GM19467 (cell line): ENCODE results near the gene EEFSEC.

Source experiments
- ATAC-seq: cut with Tn5 transposase; IDR thresholded peaks from one replicate; pipeline ENCODE4 v1.9.1; 2021; ENCODE audit warnings: mild to moderate bottlenecking, moderate library complexity; ENCODE audit not compliant: unreplicated experiment

The EEFSEC gene

DNA sequence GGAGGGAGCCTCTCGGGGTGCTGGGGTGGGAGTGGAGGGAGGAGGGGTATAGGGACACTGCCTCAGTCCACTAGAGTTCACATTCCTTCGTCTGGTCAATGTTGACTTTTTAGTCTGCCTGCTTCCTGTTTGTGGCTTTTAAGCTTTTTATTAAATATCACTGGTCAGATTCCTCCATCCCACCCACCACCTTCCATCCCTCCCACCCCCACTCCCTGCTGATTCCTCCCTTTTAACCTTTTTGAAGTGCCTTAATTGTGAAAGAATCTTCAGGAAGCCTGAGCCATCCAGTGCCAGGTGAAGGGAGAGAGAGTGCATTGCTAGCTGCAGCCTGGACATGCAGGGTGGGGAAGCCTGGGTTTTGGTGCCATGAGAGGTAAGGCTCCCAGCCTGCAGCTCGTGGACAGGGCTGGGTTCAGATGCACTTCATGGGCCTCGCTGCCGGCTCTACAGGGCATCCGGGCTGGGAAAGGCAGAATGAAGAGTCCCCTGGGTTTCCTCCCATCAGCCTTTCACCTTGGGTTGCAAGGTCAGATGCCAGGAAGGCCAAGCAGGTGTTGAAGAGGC is 207.5 kb downstream of the EEFSEC start:
- ATAC-seq = no peak

- no peak for ATAC-seq
Observed at GRCh38 chr3:128362026-128362965, 209.0 kb downstream of the EEFSEC start.

DNA sequence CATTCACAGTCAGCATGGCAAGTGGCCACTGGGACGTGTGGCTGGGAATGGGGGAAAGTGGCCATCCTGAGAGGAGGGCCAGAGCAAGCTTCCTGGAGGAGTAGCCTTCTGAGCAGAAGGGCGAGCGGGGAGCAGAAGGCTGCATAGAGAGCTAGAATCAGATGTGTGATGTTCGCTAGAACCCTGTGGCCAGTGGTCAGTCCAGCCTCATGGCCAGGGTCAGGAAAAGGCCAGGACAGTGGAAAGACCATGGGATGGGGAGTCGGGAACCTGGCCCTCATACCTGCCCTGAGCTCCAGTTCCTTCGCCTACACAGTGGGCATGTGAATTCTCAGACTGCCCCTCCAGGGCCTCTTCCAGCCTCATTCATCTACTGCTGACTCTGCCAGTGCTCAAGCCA is 211.0 kb downstream of the EEFSEC start:
- ATAC-seq = no peak

DNA sequence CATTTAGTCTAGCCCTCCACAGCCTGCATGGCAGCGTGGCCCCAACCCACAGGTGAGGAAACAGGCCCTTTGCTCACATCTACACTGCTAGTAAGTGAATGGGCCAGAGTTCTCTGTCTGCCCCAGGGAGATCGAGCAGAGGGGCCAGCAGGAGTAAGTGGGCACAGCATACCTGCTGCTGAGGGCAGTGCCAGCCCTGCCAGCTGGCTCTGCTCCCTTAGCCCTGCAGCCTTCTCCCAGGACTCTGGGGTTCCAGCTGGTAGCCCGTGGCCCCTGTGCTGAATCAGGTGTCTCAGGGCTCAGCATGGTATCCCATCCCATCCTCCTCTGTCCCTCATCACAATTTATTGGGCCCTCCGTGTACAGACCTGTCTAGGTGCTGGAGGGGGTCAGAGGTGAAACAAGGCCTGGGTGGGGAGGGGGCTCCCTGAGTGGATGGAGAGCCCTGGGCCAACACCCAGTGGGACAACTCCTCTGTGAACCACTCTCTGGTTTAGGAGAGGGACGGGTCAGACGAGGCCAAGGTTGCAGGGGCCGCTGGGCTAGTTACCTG is 211.6 kb downstream of the EEFSEC start:
- no peak for ATAC-seq

DNA sequence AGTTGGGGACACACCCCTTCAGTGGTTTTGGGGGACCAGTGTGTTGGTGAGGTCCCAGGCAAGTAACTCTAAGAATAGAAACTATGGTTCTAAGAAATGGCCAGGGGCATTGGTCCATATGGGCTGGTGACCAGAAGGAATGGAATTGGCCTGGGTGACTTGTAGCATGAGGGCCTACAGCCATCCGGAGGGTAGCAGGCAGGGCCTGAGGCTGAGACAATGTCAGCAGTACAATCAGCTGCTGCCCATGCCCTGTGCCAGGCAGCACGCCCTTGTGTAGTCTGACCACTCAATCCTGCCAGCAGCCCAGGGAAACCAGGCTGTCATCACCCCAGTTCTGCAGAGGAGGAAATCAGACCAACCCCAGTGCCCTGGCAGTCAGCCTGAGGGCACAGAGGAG is 212.9 kb downstream of the EEFSEC start:
- no peak for ATAC-seq

DNA sequence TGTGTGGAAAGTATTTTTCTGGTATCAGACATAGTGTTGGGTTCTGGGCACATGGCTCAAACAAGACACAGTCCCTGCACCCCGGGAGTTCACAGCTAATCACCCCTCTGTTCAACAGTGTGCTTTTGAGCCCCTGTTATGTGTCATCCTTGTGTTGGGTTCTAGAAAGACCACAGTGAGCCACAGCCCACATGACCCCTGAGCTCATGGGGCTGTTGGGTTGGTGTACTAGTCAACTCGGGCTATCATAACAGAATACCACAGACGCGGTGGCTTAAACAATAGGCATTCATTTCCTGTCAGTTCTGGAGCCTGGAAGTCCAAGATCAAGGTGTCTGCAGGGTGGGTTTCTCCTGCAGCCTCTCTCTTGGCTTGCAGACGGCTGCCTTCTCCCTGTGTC is 213.4 kb downstream of the EEFSEC start:
- no peak for ATAC-seq

DNA sequence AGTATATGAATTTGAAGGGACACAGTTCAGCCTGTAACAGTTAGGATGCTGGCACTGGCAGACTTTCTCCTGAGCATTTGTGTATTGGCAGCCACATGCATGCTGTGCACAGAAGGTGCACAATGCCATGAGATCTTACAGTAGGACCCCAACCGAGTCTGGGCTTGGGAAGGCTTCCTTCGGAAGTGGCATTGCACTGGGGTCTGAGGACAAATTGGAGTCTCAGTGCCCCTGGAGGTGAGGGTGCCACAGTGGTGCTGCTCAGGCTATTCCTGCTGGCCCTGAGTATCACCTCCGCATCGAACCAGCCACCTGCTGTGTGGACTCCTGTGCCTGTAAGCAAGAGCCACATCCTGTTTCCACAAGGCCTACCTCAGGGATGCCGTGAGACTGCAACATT is 213.9 kb downstream of the EEFSEC start:
- no peak for ATAC-seq

GRCh38 chr3:128367761-128368160 is 214.5 kb downstream of the EEFSEC start:
- no peak for ATAC-seq

DNA sequence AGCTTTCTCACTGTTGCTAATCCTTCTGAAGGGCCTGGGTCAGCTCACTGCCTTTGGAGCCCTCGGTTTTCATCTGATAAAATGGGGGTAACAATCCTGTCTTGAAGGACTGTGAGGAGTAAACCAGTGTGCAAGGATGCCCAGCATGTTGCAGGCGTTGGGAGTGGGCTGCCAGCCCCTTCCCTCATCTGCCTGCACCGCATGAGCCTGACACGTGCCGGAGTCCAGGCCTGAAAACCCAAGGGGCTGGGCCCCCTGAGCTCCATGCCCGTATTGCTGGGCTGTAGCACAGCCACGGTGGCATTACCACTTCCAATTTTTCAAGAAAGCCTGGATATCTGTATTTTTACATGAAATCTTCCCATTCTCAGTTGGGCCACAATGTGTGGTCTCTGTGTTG is 215.3 kb downstream of the EEFSEC start:
- ATAC-seq = no peak

DNA sequence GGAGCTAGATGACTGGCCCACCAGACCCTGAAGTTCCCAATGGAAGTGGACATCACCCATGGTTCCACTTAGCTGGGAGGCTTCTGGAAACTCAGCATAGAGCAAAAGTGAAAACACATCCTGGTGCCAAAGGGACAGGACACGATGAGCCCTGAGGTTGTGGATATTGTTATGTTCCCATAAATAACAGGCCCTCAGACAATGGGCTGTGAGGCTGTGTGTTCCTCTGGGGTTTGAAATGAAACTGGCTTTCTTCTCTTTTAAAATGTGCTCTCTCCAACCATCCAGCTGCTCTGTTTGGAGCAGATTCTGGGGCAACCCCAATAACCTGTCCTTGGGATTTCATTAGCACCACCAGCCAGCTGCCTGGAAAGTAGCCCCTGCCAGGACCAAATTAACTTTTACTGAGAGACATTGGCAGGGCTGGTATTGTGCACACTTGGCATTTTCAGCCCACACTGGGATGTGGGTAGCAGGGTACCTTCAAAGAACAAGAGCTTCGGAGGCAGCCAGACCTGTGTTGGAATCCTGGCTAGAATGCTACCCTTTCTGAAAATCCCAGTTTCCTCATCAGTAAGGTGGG is 215.9 kb downstream of the EEFSEC start:
- ATAC-seq = no peak

DNA sequence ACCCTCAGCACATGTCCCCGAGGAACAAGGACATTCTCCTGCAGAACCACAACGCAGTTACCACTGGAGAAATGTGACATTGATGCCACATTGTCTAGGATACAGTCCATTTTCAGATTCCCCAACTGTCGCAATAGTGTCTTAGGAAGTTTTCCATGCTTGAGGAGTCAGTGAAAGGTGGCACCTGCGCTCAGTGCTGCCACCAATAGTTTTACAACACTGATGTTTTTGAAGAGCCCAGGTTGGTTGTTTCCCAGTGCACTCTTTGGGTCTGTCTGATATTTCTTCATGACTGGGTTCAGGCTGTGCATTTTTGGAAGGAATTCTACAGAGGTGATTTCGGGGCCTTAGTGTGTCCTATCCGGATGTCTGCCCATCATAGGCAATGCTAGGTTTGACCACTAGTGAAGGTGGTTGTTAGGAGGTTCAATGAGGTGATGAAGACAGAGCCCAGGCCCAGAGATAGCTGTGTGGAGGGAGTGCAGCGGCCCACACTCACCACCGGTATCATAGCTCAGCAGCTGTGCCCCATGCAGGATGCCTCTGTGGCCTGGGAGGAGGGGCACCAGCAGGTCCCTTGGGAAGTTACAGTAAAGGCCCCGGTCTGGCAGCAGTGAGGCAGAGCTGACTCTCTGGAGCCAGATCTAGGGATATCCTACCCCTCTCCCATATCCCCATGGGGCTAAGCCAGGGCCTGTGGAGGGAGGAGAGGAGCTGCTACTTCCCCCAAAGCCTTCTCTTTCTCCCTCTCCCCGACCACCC is 216.8 kb downstream of the EEFSEC start:
- no peak for ATAC-seq

DNA sequence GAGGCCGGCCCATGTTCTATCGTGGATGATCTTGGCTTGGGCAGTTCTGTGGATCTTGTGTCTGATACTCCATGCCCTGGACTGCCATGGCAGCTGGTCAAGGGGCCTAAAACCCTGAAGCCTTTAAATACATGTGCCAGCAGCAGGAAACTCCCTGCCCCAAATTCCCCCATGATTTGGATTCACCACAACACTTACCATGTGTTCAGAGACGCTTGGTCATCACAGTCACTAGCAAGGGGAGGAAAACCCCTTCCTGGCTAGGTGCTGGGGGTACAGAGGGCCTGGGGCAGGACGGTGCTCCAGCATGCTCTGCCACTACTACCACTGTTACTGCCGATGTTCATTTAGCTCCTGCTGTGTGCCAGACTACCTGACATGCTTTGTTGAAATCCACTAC is 219.0 kb downstream of the EEFSEC start:
- no peak for ATAC-seq

DNA sequence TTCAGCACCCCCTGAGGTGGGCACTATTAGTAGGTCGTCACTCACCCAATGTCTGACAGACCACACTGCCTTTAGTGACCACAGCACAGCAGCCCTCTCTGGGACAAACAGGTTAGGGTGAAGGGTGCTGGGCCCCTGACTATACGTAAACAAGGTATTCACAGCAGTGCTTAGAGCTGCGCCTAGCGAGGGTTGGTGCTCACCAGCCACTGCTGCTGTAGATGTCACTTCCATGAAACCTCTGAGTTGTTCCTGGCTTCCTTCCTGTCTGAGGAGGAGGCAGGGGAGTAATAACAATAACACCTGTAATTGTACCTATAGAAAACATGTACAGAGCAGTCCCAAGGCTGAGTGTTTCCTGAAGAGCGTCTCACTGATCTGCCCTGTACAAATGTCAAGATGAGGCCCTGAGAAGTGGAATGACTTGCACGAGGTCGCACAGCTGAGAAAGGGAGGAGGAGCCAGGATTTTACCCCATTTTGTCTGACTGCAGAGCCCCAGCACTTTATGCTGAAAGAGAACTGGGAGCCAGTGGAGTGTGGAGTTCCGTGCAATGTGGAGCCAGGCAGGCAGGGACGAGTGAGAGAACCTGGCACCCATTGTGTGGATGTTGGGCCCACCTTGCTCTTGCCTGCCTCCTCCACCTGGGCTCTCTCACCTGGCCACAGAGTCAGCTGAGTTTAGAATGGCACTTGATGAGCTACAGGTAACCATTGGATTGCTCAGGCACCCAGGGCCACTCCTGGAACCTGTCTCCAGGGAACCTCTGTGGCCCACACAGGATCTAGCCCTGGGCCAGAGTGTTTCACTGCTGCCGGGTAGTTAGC is 219.6 kb downstream of the EEFSEC start:
- no peak for ATAC-seq

- no peak for ATAC-seq
Observed at GRCh38 chr3:128374746-128375445, 221.6 kb downstream of the EEFSEC start.

DNA sequence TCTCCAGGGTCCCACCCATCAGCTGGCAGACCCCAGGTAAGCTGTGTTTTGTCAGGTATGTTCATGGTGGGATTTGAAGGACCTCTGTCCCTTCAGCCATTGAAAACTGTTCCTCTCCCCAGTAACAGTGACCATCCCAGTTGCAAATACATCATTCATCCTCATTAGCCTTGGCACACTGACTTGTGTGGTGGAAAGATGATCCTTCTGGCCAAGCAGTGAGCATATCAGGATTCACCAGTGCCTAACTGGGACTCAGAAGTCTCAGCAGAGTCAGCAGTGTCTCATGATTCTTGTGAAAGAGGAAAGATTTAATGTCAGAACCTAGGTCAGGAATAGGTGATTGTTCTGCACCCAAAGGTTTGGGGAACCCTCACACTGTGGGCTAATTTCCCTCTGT is 223.2 kb downstream of the EEFSEC start:
- ATAC-seq = no peak

GRCh38 chr3:128378631-128379347 is 225.5 kb downstream of the EEFSEC start:
- ATAC-seq = no peak

DNA sequence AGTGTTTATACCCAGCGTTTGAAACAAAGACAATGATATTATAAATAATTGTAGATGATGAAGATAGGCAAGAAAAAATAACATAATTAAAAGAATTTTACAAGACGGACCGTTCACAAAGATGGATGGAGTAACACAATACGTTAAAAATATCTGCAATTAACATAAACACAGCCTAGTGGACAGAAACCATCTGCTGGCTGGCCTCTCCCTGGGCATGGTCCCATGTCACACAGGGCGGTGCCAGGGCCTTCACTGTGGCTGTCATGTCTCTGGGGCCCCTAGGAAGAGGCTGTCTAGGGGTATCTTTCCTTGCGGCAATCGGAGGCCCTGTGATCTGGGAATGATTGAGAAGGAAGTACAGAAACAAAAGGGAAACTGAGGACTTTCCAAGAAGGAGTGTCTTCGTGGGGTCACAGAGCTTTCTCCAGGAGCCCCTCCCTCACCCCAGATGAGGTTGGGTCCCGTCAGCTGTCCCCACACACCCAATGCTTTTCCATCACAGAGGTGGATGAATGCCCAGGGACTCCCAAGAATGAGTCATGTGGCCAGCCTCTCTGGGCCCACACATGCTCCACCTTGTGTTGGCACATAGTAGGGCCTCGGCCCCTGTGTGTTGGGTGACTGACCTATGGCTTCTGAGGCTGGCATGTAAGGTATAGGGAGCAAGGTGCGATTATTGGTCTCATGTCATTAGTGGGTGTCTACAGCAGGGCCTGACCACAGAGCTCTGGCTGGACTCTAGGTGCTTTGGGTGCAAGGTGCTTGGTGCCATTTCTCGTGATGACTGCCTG is 226.3 kb downstream of the EEFSEC start:
- ATAC-seq = no peak

GRCh38 chr3:128380295-128380694 is 227.0 kb downstream of the EEFSEC start:
- no peak for ATAC-seq
